Measurements from ENCODE around the gene NOX5.
"Not testable (repeated sequence)": the region's sequence is repeated elsewhere in the genome, so short reads cannot be mapped to it uniquely, and the experiment has no call there.

NOX5 gene, protein sequence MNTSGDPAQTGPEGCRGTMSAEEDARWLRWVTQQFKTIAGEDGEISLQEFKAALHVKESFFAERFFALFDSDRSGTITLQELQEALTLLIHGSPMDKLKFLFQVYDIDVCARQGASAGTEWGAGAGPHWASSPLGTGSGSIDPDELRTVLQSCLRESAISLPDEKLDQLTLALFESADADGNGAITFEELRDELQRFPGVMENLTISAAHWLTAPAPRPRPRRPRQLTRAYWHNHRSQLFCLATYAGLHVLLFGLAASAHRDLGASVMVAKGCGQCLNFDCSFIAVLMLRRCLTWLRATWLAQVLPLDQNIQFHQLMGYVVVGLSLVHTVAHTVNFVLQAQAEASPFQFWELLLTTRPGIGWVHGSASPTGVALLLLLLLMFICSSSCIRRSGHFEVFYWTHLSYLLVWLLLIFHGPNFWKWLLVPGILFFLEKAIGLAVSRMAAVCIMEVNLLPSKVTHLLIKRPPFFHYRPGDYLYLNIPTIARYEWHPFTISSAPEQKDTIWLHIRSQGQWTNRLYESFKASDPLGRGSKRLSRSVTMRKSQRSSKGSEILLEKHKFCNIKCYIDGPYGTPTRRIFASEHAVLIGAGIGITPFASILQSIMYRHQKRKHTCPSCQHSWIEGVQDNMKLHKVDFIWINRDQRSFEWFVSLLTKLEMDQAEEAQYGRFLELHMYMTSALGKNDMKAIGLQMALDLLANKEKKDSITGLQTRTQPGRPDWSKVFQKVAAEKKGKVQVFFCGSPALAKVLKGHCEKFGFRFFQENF

DNA sequence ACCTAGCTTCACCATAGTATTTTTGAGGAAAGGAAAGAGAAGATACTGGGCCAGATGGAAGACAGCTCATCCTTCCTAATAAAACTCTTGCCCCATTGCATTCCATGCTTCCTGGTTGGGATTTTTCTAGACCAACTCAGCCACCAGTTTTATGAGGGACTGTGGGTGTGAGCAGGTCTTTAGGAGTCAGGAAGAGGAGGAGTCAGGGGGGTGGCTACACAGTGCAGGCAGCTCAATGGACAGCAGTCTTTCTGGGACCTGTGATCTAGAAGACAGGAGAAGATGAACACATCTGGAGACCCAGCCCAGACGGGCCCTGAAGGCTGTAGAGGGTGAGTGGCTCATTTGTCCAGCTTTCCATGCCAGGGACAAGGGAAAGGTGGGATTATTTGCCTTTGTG lies at the start of gene NOX5:
Gene NOX5, plus strand, starts transcription at position 242 of the 400 bp plus-strand sequence. Its CDS starts 41 bp downstream, at position 283.
- DNase-seq, result peak; percentile 72

DNA sequence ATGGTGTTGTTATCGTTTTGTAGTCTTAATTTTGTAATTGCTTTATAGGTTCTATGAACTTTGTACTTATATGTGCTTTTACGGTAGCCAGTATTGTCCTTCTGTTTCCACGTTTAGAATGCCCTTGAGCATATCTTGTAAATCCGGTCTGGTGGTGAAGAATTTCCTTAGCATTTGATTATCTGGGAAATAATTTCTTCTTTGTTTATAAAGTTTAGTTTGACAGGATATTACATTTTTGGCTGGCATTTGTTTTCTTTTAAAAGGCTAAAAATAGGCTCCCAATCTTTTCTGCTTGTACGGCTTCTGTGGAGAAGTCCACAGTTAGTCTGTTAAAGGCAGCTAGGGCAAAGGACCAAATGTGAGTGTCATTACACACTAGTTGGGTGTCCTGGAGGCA lies 47.5 kb upstream of the NOX5 start:
- no peak for DNase-seq

DNA sequence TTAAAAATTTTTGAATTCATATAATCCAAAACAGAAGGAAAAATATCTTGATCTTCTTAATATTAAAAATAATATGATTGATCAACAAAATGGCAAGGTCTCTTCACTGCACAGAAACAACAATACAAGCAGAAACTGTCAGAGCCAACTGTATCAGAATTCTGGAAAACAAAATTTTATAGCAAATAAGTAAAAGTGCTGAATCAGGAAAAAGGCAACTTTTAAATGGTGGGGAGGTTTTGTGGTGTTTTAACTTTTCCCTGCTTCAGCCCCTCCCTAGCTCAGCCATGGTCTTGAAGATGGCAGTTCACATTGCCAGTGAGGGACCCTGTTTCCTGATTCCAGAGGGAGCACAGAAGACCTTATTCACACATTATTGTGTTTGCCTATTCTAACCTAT lies 46.5 kb upstream of the NOX5 start:
- no peak for DNase-seq

DNA sequence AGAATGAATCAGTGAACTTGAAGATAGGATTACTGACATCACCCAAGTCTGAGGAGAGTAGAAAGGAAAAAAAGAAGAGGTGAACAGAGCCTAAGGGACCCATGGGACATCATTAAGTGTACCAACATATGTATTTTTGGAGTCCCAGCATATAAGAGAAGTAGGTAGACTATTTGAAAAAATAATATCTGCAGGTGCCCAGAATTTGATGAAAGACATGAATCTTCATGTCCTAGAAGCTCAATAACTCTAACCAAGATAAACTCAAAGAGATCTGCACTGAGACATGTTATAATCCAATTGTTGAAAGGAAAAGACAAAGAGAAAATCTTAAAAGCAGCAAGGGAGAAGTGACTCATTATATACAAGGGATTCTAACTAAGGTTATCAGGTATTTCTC lies 45.2 kb upstream of the NOX5 start:
- no peak for DNase-seq

DNA sequence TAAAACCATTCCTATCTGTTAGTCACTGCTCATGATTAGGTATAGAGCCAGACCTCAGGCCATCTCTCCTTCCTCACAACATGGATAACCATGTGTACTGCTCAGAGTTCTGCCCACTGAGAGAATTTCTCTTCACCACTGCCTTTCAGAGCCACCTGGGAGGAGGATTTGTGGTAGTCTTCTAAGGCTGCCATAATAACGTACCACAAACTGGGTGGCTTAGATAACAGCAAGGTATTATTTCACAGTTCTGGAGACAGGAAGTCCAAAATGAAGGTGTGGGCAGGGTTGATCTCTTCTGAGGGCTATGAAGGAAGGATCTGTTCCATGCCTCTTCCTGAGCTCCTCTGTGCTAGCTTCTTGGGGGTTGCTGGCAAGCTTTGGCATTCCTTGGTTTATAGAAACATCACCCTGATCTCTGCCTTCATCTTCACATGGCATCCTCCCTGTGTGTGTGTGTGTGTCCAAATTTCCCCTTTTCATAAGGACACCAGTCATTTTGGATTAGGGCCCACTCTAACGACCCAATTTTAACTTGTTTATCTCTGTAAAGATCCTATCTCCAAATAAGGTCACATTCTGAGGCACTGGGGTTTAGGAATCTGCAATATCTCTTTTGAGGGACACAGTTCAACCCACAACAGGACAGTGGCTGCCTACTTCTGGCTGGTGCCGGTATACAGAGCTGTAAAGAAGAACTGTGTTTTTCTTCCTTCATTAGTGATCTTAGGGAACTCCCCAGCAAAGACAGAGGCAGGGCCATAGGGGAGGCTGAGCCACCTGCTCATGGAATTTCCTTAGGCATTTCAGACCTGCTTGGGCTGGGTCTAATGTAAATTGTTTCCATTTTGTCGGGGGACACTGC lies 42.1 kb upstream of the NOX5 start:
- no peak for DNase-seq

DNA sequence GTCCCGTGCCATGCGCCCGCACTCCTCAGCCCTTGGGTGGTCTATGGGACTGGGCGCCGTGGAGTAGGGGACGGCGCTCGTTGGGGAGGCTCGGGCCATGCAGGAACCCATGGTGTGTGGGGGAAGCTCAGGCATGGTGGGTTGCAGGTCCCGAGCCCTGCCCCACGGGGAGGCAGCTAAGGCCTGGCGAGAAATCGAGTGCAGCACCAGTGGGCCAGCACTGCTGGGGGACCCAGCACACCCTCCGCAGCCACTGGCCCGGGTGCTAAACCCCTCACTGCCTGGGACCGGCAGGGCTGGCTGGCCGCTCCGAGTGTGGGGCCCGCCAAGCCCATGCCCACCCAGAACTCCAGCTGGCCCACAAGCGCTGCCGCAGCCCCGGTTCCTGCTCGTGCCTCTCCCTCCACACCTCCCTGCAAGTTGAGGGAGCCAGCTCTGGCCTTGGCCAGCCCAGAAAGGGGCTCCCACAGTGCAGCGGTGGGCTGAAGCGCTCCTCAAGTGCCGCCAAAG lies 38.8 kb upstream of the NOX5 start:
- DNase-seq, result not testable (repeated sequence)

DNA sequence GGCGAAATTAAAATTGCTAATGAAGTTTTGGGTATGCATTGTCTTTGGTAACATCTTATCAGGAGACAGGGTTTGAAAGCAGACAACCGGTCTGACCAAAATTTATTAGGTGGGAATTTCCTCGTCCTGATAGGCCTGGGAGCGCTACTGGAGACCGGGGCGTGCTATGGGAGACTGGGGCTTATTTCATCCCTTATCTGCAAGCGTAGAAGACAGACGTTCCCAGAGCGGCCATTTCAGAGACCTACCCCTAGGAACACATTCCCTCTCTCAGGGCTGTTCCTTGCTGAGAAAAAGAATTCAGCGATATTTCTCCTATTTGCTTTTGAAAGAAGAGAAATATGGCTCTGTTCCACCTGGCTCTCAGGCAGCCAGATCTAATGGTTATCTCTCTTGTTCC lies 37.1 kb upstream of the NOX5 start:
- not testable (repeated sequence) for DNase-seq

DNA sequence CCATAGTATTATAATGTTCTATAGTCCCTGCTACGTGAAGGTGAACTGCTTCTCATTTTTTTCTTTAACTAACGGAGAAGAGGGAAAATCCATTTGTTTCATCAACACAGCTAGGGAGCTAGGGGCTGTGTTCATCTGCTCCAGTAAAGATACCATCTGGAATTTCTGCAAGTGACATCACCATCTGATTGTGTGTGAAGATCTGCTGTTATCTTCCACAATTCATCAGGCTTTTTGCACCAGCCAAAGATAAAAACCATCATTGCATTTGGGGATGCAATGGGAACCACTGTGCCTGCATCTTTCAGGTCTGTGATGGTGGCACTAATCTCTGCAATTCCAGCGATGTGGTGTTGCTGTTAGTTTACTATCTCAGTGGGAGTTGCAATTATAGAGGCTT lies 35.5 kb upstream of the NOX5 start:
- no peak for DNase-seq

DNA sequence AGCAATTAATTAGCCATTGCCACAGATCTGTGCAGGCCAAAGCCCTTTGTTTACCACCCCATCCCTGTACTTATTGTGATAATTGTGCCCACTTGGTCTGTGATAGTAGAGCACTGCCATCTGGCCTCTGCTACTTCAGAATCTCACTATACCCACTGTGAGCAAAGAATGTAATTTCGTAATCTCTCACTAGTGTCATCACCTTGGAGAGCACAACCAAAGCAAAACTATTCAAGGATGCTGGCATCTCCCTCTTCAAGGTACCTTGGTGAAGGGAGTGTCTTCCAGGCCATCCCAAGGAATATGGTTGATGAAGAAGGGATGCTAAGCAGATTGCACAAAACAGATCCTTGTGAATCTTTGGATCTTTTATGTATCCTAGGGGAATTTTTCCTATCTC lies 34.7 kb upstream of the NOX5 start:
- no peak for DNase-seq

DNA sequence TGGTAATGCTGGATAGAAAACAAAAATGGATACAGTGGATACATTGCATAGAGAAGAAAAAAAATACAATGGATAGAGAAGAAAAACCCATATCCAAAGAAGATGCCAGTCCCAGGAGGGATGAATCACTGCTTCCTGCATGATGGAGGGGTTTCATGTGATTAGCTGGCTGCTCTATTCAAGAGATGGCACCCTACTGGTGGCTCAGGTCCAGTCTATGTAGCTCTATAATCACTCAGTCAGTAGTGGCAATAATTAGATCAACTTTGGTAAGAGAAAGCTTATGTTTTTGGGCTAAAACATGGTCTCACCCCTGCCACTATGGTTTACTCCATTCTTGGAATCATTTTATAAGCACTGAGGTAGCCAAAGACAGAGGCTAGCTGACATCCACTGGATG lies 33.7 kb upstream of the NOX5 start:
- no peak for DNase-seq

DNA sequence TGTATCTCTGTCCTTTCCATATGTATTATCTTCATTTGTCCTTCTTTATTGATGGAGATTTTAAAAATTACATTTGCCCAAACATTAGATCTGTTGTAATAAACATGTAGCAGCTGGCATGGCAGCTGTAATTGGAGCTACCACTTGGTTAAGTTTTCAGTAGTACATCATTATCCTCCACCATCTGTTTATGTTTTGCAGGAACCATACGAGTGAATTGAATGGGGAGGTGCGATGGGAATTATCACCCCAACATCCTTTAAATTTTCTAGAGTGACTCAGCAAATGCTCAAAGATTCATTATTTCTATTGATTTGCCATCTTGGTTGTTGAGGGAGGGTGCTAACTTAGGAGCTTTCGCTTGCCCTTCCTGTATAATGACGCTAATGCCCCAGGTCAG lies 32.6 kb upstream of the NOX5 start:
- no peak for DNase-seq

DNA sequence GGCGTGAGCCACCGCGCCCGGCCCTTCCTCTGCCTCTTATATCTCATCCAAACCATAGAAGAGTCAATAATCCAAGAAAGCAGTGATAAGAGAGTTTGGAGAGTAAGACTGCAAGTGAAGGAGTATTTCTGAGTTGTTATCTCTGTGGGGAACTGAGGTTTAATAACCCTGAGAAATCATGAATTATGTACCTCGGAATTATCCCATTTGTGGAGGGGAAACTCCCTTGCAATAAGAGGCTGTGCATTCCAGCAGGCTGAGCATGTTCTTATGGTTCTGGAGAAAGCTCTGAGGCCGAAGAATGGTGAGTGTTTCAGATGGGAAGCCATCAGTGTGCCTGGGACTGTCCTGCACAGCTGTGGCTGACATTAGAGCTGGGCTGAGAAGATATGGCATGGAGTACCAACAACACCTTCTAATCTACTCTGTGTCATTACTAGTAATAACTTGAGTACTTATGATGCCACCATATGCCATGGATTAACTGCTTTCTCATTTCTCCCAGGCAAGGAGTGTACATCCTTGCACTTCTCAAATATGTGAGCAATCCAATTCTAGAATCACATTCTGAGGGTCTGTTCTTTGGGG lies 31.4 kb upstream of the NOX5 start:
- no peak for DNase-seq

DNA sequence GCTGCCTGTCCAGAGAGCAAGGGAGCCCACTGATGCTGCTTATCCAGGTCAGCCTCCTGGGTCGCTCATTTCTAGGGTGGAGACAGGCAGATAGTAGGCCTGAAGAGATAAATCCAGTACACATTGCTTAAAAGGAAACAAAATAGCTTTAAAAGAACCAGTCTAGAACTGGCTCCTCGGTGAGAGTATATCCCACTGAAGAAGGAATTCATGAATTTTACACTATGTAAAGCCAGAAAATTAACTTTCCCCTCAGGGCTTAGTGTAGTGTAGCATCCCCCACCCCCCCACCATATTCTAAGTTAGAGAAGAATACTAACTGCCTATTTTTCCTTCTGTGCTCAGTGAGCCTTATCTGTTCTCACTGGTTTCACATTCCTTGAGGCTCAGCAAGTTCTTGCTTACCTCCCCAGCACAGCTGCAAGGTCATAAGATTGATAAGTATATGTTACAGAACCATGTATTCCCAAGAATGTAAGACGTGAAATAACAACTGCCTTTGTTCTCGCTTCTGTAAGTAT lies 30.5 kb upstream of the NOX5 start:
- DNase-seq, result no peak

DNA sequence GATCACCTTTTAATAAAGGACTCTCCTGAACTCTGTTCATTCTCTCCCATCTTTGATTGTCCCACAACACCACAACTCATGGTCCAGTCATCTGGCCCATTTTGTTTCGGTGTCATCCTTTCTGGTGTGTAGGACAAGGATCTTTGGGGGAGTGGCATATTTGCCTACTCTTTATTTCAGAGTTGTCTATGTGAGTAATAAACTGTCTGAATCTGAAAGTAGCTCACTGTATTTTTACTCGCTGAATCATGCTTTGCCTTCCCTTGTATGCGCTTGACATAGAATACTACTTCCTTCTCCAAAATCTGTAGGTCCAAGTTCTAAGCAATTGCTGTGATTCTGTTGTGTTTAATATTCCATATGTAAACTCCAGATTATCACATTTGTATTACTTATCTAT lies 29.9 kb upstream of the NOX5 start:
- no peak for DNase-seq

DNA sequence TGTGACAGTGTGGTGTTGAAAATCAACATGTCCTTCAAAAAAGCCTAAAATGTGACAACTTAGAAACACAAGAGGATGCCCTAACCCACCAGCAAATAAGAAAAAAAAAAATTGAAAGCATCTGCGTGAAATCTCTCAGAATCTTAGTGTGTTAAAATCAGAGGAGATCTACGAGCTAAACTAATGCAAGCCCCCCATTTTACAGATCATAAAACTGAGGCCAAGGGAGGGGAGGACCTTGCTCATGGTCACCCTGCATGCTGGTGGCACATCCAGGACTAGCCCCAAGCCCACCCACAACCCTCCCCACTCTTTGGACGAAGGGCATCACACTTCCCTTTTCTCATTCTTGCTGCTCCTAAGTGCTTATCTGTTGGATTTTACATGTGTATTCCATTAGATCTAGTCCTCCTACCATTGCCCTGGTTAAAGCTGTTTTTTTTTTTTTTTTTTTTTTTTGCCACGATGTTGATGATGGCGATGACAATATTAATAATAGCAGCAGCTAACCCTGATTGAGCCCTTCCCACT lies 29.1 kb upstream of the NOX5 start:
- no peak for DNase-seq

DNA sequence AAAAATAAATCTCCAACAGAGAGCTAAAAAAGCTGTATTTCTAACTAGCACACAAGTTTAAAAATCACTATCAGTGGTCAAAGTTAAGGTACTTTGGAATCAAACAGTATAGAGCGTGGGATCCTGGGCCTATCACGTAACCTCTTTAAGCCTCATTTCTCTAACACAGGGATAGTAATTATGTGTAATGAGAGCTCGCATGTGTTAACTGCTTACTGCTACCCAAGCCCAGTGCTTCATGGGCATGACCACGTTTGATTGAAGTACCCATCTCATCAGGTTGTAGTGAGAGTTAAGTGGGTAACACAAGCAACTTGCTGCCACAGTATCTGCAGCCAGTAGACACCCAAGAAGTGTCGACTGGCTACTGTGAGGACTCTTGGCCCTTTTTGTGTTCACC lies 28.2 kb upstream of the NOX5 start:
- DNase-seq, result no peak

DNA sequence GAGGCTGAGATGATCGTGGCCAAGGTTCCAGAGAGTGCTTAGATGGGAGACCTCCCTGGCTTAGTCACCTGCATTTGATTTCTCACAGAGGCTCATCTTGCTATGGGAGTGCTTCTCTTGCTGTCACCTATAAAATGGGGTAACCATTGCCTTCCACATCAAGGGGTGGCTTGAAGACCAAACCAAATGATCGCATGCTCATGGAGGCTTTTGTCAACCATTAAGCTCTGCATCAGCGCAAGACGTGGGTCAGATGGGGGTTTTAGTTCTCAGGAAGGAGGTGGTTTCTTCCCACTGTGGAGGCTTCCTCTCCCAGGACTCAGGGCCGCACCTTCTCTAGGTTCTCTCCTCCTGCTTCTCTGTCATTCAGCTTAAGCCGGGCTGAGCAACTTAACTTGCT lies 27.4 kb upstream of the NOX5 start:
- DNase-seq, result no peak

DNA sequence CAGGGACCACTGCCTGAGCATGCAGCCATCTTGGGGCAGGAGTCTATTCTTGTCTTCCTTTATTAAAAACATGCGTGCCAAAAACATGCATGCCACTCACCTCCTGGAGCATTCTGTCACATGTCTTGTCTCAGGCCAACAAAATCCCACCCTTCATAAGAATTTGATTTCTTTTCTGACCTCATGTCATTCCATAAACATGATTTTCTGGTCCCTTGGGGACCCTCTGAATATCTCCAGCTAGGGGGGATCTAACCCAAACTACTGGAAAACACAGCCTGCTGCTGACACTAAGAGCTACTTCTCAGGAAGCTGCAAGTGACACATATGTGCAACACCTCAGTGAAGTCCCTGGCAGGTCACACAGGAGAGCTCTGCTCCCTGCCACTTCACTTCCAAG lies 26.8 kb upstream of the NOX5 start:
- peak; percentile 9 for DNase-seq

DNA sequence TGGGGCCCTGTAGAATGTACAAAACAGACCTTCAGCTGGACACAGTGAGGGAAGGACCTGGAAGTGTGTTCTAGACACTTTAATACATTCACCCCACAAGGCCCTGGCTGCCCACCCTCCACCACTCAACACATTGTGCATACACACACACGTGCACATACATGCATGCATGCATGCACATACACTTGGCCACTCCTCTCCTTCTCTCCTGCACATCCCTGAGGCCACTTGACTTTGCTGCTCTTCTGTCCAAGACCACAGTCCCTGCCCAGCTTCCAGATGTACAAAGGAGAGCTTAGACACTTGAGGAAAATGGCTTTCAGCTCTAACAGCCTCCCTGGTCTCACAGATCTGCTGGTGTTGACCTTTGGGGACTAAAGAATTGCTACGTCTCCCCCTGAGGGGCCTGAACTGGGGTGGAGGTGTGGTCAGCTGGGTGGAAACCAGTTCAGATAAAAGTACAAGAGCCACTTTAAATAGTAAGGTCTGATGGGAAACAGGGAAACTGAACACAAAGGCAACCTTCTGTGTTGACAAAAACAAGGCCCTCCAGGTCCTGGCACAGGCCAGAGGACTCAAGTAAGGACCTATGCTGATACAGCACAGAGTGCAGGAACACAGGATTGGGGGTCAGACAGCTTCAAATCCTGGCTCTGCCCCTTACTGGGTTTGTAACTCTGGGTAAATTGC lies 24.8 kb upstream of the NOX5 start:
- DNase-seq, result no peak

DNA sequence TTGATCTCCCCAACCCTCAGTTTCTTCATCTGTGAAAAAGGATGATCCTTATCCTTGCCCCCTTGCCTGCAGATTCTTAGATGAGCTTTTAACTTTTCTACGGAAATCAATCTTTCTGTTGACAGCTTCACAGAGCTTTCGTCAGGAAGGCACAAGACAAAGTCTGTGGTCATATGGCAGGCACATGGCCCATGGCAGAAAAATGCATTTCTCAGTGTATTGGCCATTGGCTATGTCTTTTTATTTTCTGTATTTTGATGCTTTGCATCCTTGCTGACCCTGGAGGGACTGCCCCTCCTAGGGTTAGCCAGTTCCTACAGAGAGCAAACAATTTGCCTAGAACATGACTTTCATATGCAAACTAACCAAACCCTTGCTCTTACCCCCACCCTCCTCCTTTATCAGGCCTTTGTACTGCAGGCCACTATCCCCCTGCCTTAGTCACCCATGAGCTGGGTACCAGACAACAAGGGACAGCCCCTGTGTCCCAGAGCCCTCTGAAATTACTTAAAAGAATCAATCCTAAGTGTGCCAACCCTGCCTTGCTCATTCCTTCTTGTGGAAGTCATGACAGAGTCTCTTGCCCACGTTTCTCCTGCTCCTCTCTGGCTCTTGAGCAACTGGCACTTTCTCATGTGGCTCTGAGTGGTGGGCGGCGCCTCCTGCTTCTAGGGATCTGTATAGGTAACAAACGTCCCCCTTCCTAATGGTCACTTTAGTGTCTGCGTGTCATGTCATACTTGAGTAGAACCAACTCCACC lies 24.1 kb upstream of the NOX5 start:
- no peak for DNase-seq

DNA sequence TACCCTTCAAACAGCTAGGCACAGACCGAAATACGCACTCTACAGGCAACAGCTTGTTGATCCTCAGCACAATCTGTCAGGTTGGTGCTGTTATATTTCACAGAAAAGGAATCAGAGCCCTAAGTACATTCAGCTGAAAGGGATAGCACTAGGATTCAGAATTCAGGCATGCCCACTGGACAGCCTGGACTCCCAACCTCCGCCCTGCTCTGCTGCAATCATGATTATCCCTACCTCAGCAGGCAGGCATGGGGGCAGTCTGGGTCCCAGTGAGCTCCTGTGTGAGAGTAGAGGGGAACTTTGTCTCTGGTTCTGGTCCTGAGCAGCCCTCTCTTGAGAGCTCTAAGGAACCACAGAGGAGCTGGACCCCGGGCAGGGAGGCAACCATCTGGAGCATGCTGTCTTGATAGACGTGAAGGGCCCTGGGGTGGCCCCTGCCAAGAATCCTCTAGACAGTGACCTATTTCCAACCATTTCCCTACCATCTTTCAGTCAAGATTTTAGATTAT lies 23.4 kb upstream of the NOX5 start:
- no peak for DNase-seq

All from fibroblast of skin of right biceps (primary cell).